NOMO-1 treated with DMSO at 0.1 percent for 48 hours (cell line): ENCODE data around the gene SLC44A5.
"Not testable (repeated sequence)": the region's sequence is repeated elsewhere in the genome, so short reads cannot be mapped to it uniquely, and the experiment has no call there.

Experiments used
- DNase-seq: peaks from one replicate; lab custom pipeline; 2025; ENCODE audit not compliant: unreplicated experiment; lab: John Stamatoyannopoulos, UW

SLC44A5 gene

GRCh38 chr1:75203415-75204277, 407.3 kb downstream of the SLC44A5 start:
- DNase-seq = peak; percentile 46

DNA sequence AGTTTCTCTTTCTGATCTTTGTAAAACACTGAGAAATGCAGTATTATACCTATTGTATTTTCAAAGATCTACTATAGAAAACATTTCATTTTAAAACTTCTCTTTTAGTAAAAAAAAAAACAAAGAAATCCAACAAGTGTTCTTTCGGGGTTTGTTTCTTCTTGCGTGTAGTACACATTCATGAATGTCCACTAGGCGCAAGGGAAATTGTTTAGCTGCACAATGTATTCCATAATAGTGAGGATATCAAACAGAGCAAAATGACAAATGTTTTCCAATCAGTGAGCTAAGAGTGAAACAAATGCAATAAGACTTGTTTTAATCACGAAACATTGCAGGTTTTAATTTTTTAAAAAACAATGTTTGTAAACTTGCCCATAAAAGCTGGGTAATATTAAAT, 408.2 kb downstream of the SLC44A5 start:
- DNase-seq = no peak

DNA sequence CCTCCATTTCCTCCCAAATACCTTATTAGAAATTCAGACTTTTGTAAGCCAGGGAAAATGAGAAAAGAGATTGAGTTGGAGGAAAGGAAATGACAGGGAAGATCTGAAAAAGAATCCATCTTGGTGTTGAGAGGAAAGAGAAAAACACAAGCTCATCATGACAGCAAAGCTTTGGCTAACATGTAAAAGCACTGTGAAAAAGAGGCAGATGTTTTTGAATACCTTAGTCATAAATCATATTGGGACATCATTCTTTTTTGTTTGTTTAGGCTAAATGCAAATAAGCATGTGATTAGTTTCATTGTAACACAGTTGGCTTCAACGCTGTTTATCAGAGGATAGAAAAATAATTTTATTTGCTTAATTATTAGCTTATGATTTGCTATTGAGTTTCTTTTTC, 412.2 kb downstream of the SLC44A5 start:
- no peak for DNase-seq

- no peak for DNase-seq
Observed at GRCh38 chr1:75198163-75198562, 412.8 kb downstream of the SLC44A5 start.

GRCh38 chr1:75188892-75189291, 422.0 kb downstream of the SLC44A5 start:
- DNase-seq = no peak

GRCh38 chr1:75181214-75181955, 429.5 kb downstream of the SLC44A5 start:
- DNase-seq = not testable (repeated sequence)

DNA sequence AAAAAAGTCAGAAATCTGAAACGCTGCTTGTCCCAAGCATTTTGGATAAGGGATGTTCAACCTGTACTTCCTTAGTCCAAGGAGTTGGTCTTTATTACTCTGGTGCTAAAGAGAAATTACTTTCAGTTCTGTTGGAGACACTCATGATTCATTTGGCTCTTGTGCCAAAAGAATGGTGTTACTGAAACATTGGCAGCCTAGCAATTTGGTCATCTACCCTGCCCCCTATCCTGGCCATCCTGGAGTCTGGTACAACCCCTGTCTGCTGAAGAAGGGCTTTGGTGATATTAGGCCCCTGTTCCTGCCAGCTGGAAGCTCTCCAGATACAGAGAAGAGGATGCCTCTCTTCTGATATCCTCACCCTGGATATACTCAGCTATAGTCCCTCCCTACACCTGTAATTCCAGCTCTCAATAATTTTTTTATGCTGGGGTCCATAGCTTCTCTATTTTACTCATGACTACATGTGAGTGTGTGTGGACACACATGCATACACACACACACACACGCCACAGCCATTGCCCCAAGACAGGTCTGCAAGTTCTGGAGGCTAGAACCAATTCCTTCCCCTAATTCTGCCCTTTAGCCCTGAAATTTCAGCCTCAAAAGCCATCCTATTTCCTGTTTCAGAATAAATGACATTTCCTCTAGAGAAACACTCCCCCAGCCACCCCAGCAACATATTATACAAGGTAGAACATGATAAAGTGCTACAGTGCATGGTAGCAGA, 436.7 kb downstream of the SLC44A5 start:
- no peak for DNase-seq

DNA sequence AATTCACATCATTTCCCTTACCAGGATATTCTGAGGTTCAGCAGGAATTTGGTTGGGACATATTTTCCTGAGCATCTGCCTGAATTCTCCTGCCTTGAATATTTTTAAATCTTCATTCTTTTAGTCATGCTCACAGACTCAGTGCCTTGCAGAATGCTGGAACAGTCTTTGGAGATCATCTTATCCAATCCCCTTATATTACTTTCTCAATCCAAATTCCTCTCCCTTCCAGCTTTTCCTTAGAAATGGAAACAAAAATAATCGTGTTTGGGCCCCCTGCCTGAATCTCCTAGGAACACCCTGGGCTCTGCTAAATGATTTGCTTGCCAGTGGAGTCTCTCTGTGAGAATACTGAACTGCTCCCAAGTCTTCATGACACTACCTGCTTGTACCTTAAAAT, 438.4 kb downstream of the SLC44A5 start:
- DNase-seq = no peak

- no peak for DNase-seq
Observed at GRCh38 chr1:75171876-75172275, 439.0 kb downstream of the SLC44A5 start.

- DNase-seq = no peak
Observed at GRCh38 chr1:75170981-75171380, 439.9 kb downstream of the SLC44A5 start.

DNA sequence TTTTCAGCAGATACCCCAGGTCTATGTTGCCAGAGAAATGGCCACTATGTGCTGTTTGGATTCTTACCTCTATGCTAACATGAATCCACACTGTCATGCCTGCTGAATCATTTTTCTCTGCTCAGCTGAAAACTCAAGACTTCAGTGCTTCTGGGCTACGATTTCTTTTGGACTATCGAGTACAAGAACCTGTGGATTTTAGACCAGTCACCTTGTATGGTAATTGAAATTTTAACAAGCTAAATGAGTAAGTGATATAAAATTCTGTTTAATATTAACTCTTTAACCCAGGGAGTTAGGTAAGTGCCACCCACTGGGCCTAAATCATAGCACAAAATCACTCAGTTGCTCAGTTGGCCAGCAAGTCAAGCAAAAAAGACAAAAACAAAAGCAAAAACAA, 440.9 kb downstream of the SLC44A5 start:
- DNase-seq = no peak

- DNase-seq = no peak
Observed at GRCh38 chr1:75166821-75167220, 444.1 kb downstream of the SLC44A5 start.

GRCh38 chr1:75165264-75165663, 445.6 kb downstream of the SLC44A5 start:
- DNase-seq = peak; percentile 53

- DNase-seq = no peak
Observed at GRCh38 chr1:75159154-75159553, 451.8 kb downstream of the SLC44A5 start.
